G401.6 (cell line): Measurements from ENCODE around the gene RPS16.

ENCODE experiments used
- FAIRE-seq: peaks from 2 replicates; lab custom pipeline; 2012; peaks lifted over from hg19 to GRCh38; lab: Jason Lieb, UNC

The RPS16 gene

DNA sequence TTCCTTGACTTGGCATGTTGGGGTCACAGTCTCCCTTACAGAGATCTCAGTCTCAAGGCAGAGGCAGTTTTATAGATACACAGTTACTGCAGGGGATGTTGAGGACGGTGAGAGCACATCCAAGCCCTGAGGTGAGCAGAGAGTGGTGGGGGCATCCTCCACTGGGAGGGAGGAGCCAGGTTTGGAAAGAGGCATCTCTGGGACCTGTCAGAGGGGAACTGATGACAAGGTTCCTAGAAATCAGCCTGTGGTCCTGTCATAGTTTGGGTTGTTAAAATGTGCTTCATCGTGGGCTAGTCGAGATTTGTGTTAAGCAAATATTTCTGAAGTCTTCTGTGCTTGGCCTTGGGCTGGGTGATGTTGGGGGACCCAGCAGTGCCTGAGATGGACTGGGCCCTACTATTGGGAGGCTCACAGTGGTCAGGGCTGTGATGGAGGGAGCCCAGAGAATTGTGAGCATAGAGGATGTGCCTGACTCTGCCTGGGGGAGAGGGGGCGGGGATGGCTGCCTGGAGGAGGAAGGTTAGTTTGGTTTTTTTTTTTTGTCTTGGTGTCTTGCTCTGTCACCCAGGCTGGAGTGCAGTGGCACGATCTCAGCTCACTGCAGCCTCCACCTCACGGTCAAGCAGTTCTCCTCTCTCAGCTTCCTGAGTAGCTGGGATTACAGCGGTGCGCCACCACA, 13.5 kb upstream of the RPS16 start:
- FAIRE-seq, result no peak

- no peak for FAIRE-seq
Observed at GRCh38 chr19:39448271-39448670, 12.5 kb upstream of the RPS16 start.

DNA sequence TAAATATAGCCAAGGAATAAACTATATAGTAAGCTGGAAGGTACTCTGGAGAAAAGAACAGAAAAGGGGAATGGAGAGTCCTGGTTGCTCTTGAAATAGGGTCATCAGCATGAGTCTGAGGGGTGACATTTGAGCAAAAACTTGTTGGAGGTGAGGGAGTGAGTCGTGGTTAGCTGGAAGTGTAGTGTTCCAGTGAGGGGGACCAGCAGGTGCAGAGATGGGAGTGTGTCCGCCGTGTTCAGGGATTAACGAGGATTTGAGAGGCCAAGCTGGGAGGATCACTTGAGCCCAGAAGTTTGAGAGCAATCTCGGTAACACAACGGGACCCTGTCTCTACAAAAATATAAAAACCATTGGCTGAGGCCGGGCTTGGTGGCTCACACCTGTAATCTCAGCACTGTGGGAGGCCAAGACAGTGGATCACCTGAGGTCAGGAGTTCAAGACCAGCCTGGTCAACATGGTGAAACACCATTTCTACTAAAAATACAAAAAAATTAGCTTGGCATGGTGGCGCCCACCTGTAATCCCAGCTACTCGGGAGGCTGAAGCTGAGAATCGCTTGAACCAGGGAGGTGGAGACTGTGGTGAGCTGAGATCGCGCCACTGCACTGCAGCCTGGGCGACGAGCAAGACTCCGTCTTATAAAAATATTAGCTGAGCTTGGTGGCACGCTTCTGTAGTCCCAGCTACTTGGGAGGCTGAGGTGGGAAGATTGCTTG, 10.8 kb upstream of the RPS16 start:
- FAIRE-seq, result no peak

GRCh38 chr19:39445196-39446111, 9.7 kb upstream of the RPS16 start, which contains the start of gene SUPT5H:
Gene SUPT5H, plus strand, starts transcription at chr19:39445582. Its CDS starts 309 bp downstream, at chr19:39445891.
- peak; percentile 89 for FAIRE-seq

- FAIRE-seq, result no peak
Observed at GRCh38 chr19:39444598-39445195, 8.9 kb upstream of the RPS16 start.

GRCh38 chr19:39438270-39438934, 2.7 kb upstream of the RPS16 start:
- FAIRE-seq, result no peak

DNA sequence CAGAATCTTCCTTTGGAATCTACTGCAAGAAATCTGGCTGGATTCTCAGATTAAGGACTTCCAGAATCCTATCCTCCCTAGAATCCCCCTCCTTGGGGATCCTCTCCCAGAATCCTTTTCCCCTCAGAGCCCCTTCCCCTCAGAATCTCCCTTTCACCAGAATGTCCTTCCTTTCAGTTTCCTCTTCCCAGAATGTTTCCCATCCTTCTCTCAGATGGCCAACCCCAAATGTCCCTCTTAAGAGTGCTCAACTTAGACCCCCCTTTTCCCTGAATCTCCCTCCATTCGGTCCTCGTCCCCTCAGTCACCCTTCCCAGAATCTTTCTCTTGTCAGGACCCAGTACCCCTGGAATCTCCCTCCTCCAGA, 584 bp upstream of the RPS16 start:
- no peak for FAIRE-seq

GRCh38 chr19:39434123-39435076, 1.3 kb downstream of the RPS16 start:
- FAIRE-seq, result no peak

- FAIRE-seq, result no peak
Observed at GRCh38 chr19:39433480-39434079, 2.2 kb downstream of the RPS16 start.

DNA sequence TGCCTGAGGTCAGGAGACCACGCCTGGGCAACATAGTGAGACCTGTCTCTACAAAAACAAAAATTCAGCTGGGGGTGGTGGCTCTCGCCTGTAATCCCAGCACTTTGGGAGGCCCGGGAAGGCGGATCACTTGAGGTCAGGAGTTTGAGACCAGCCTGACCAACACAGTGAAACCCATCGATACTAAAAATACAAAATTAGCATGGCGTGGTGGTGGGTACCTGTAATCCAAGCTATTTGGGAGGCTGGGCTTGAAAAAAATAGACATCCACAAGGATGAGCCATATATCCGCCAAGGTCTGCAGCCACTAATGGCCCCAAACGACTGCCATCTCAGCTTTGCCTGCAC, 3.1 kb downstream of the RPS16 start:
- FAIRE-seq, result no peak

DNA sequence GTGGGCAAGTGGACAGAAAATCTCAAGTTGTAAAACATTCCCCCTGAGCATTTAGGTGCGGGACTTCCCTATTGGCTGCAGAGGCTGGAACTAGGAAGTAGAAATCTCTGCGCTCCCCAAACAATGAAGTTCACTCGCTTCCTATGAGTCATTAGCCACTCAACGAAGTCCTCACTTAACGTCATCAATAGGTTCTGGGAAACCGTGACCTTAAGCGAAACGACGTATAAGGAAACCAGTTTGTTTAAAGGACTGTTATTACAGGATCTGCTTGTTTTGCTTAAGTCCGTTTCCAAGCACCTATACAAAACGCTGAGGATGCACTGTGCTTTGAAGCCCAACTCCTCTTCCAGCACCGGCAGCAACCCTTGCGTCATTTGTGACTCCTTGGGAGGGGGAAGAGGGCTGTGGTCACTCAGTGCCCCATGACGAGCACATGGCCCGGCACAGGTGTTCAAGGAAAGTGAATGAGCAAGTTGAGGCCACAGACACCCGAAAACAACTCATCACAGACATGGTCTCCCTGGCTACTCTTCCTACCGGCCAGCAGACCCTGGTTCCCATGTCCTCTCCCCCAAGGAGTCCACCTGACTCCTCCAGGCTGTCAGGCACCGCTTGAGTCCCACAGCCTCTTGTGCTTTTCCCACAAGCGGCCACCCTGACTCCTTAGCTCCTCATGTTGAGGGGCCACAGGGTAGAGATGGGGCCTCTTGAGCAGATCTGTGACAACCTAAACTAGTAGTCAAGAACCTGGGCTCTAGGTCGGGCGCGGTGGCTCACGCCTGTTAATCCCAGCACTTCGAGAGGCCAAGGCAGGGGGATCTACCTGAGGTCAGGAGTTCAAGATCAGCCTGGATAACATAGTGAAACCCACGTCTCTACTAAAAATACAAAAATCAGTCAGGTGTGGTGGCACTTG, 4.8 kb downstream of the RPS16 start:
- peak; percentile 99 for FAIRE-seq

DNA sequence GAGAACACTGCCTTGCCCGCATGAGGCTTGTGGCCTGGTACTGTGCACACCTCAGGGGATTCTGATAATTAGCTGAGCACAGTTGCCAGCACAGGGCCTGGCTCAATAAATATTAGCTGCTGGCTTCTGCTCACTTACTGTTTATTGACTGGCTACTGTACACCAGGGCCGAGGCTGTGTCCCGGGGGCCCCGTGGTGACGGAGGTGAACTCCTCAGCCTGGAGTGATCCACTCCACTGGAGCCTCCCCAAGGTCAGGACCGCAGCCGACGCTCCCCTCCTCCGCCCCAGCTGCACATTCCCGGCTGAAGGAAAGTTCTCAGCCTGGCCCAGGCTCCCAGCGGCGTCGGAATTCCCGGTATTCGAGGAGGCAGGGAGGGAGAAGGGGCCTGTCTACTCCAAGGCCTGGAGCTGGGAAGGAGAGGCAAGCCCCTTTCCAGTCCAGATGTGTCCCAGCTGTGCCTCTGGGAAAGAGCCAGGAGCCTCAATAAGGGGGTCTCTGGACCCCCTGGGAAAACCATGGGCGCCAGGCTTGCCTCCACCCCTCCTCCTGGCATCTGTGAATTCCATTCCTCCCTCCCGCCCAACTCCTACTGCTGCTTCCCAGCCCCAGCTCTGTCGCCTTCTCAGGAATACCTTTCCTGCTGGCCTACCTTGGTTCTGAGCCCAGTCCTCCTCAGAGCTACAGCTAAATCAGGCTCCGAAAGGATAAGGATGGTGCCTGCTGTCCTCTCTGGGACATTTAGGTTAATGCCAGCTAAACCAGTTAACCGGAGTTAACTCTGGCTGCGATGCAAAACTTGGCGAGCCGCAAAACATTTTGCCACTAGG, 7.3 kb downstream of the RPS16 start:
- FAIRE-seq, result peak; percentile 92

DNA sequence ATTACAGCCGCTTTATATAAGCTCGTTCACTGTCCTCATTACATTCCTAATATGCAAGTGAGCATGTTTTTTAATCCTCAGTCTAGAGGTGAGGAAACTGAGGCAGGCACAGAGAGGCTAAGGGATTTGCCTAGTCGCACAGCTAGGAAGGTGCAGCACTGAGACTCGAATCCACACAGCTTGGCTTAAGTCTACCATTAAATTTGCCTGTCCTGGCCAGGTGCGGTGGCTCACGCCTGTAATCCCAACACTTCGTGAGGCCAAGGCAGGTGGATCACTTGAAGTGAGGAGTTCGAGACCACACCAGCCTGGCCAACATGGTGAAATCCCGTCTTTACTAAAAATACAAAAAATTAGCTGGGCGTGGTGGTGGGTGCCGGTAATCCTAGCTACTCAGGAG, 8.0 kb downstream of the RPS16 start:
- no peak for FAIRE-seq

- FAIRE-seq, result no peak
Observed at GRCh38 chr19:39426170-39426569, 9.6 kb downstream of the RPS16 start.

- no peak for FAIRE-seq
Observed at GRCh38 chr19:39425744-39426143, 10.0 kb downstream of the RPS16 start.

- FAIRE-seq, result no peak
Observed at GRCh38 chr19:39424934-39425333, 10.8 kb downstream of the RPS16 start.

GRCh38 chr19:39423258-39424086, 12.3 kb downstream of the RPS16 start:
- no peak for FAIRE-seq
